Activated CD4-positive, alpha-beta T cell treated with anti-CD3 and anti-CD28 coated beads for 36 hours (primary cell): ENCODE measurements around the gene SPINK14. TPM values are rescaled to one million over a fixed set of nuclear protein-coding genes. Genes with fewer than 3 reads are reported as not detected.

Experiments used
- total RNA-seq, 2 experiments: library from RNA; stranded (reverse); gene quantifications; one replicate each; pipeline ENCODE4 v1.2.3, GENCODE V29; 2021

SPINK14 gene
- total RNA-seq, 2 experiments from 2014 or later: not detected

Other genes with a start within 250 kb of the SPINK14 start
- not detected for gene SPINK5, start 104.6 kb upstream of the SPINK14 start, total RNA-seq
- gene SPINK6, start 34.5 kb downstream of the SPINK14 start, total RNA-seq: not detected
- gene MARCOL, start 70.0 kb downstream of the SPINK14 start, total RNA-seq: not detected
- not detected for gene SPINK13, start 100.2 kb downstream of the SPINK14 start, total RNA-seq
- not detected for gene SPINK7, start 143.9 kb downstream of the SPINK14 start, total RNA-seq
- gene SPINK9, start 167.0 kb downstream of the SPINK14 start, total RNA-seq: not detected
- gene FBXO38, start 215.4 kb downstream of the SPINK14 start, total RNA-seq: 10 to 100 TPM; 47.5 to 65.4 TPM